TTC549 (cell line): ENCODE data around the gene PFDN1.

Experiments used
- FAIRE-seq: peaks from 2 replicates; lab custom pipeline; 2012; peaks lifted over from hg19 to GRCh38; lab: Jason Lieb, UNC

PFDN1 gene

GRCh38 chr5:140236891-140237598 is 65.9 kb downstream of the PFDN1 start:
- FAIRE-seq = no peak

- FAIRE-seq = no peak
These were observed 66.9 kb downstream of the PFDN1 start for GRCh38 chr5:140235791-140236551.

DNA sequence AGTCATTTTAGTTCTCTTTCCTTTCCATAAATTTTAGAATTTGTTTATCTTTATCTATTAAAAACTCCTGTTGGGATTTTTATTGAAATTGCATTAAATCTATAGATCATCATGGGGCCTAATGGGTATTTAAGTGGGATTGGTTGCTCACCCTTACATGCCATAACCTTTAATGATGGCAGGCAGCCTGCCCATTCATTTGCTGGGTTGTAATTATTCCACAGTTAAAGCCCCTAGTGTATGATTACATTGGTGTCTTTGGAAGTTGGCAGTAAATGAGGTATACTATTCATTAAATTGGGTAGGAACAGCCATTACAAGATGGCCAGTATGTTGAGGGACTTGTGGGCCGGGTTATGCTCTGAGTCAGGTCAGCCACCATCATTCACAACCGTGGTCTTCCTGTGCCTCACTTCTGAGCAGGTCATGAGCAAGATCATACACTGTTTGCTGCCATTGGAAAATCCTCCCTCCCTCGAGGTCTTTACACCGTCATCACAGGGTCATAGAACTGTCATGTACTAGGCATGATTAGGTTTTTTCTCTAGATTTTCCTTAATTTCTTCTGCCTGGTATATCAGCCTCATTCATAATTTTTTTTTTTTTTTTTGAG is 68.4 kb downstream of the PFDN1 start:
- FAIRE-seq = no peak

DNA sequence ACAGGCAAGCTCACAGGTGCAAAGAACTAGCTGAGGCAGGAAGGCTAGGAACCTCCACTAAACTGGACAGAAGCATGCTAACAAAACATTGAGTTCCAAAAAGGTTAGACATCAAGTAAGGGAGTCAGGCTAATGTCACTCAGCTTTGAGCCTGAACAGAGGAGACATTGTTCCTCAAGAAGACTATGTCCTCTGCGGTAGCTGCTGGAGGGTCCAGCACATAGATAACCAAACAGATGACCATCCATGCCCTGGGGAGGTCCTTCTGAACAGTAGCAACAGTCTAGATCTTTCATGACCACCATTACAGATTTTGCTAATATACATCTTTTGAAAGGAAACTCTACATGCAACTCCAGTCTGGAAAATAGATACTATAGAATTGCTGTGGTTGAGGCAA is 70.2 kb downstream of the PFDN1 start:
- FAIRE-seq = no peak

DNA sequence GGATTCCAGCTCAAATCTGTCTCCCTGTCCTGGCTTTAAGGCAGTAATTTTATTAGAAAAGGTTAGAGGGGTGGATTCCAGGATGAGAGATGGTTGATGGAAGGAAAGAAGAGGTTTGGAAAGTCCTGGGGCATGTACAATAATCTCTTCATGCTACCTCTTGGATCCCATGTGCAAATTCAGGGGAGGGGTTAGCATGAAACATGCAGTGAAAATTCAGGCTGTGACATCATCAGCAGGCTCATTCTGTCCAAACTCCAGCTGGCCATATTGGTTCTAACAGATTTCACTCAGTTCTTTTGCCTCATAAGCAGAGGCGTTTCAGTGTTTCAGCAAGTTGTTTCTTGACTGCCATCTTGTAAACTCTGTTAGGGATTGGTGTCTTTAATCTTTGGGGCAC is 72.5 kb downstream of the PFDN1 start:
- FAIRE-seq = no peak

- no peak for FAIRE-seq
These were observed 74.5 kb downstream of the PFDN1 start for GRCh38 chr5:140228364-140228837.

DNA sequence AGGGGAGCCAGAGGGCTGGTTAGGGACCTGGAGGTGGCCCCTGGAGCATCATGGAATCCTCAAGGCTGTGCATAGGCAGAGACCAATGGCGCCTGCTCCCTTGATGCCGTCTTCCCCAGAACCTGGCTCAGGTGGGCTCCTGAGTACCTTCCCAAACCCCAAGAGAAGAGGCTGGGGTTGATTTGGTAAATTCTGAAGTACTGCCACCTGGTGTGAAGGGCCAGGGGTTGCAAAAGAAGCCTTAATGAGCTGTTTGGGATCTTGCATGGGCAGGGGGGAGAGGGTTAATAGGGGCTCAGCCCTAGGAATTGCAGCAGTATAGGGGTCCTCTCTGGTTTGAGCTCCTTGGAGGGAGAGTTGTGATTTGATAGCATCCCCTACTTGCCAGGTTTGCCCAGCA is 75.9 kb downstream of the PFDN1 start:
- FAIRE-seq = no peak

GRCh38 chr5:140225396-140225795 is 77.5 kb downstream of the PFDN1 start:
- no peak for FAIRE-seq

GRCh38 chr5:140224658-140225057 is 78.2 kb downstream of the PFDN1 start:
- no peak for FAIRE-seq

DNA sequence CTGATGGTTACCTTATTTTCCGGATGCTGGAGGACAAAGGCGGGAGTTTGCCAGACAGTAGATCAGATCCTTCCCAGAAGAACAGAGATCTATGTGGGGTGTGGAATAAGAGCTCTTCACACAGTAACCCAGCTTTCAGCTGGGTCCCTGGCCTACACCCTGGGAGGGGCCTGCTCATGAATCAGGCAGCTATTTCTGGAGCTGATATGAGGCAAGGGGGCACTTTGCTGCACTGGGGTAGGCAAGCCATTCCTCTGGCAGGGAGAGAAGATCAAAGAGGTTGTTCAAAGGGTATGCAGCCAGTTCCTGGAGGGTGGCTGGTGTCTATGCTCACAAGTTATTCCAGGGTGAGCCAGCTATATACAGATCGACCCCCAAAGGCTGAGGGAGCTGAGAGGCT is 79.3 kb downstream of the PFDN1 start:
- no peak for FAIRE-seq

DNA sequence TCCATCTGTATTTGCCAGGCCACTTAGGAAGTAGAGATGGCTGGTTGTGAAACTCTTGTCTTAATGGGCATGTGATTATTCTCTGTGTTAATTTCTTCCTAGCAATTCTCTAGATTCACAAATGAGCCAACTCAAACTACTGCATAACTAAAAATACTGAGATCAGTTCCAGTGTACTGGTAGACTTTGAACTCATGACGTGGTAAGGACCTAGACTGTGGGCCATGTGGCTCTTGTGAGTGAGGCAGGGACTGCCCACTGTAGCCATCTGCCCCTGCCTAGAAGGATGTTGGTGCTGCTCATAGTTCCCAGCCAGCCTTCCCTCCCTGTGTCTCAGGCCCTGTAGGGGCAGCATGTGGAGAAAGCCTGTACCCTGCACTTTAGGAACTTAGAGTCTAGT is 80.5 kb downstream of the PFDN1 start:
- FAIRE-seq = no peak

- FAIRE-seq = no peak
These were observed 81.1 kb downstream of the PFDN1 start for GRCh38 chr5:140221697-140222223.

GRCh38 chr5:140220698-140221064 is 82.2 kb downstream of the PFDN1 start:
- no peak for FAIRE-seq

DNA sequence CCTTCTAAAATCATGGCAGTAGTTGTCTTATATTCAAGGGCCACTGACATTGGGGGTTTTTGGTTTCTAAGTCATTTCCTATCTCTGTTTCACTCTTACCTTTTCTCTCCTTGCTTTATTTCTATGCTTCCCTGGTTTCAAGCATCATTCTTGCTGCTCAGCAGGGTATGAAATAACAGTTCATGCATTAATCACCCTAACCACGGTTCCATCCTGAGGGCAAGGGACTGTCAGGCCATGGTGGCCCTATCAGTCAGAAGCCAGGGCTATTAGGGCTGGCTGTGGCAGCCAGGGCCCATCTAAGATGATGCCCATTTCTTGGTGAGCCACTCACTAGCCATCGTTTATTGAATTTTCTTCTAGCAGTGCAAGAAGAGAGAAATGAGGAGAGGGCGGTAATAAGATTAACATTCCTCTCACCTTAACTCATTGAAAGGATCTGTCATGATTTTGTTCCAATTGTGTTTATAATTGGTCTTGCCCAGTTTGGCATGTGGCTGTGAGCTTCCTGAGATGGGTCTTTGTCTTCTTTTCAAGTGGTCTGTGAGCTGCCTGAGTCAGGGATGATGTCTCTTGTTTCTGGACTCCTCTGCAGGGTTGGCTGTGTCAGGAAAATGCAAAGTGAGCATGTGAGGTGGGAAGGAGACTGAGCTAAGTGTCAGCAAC is 82.7 kb downstream of the PFDN1 start:
- no peak for FAIRE-seq

- FAIRE-seq = no peak
These were observed 83.6 kb downstream of the PFDN1 start for GRCh38 chr5:140219068-140219991.

GRCh38 chr5:140217299-140218026 is 85.4 kb downstream of the PFDN1 start:
- no peak for FAIRE-seq

- no peak for FAIRE-seq
These were observed 86.3 kb downstream of the PFDN1 start for GRCh38 chr5:140216478-140217074.

DNA sequence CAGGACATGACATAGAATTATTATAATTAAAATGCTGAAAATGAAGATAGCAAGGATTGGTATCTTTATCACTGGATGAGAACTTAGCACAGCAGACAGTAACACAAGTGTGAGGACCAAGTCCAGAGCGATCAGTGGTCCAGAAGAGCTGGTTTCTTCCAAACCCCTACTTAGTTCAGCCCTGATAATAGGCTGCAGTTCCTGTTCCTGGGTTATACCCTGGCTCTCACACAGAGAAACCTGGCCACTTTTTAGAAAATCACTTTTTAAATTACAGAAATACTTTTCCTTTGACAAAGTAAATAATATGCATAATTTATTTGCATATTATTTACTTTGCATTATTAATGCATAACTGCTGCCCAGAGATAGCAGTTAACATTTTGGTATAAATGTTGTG is 87.6 kb downstream of the PFDN1 start:
- FAIRE-seq = no peak

DNA sequence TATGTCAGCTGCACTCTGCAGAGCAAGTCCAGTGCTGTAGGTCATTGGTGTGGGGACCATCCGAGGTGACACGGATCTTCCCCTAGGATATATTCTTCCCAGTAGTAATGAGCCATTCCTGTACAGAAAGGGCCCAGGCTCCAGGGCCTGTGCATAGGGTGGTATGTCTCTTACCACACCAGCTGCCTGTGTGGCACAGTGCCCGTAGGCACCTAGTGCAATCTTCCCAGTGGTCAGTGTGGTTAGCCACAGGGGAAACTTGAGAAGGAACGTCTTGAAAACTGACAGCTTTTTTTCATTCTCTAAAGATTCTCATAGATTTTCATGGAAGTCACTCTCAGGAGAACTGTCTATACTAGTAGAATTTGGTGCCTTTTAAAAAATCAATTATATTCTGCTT is 88.1 kb downstream of the PFDN1 start:
- no peak for FAIRE-seq

GRCh38 chr5:140213370-140213983 is 89.4 kb downstream of the PFDN1 start:
- FAIRE-seq = no peak
